H1 (cell line): ENCODE data around the gene TYRO3. TPM values are rescaled to one million over a fixed set of nuclear protein-coding genes. Genes with fewer than 3 reads are reported as not detected.

Source experiments
- ASH2L ChIP-seq: fragments of 200-600, 300-600 bp; sonication (generic); IDR thresholded peaks from one replicate; pipeline ENCODE4 v1.7.1; 2017; ENCODE audit warnings: low read length
- BCL11A ChIP-seq, 2 experiments: IDR thresholded peaks; one replicate each; pipeline ENCODE4 v1.6.1; 2011; ENCODE audit warnings: low read depth in 2 of 2, low read length in 2 of 2, mild to moderate bottlenecking in 2 of 2
- CHD2 ChIP-seq: IDR thresholded peaks from 2 replicates; pipeline ENCODE4 v1.6.1; 2012; ENCODE audit warnings: low read length, improper control_type of control experiment
- CTCF ChIP-seq, 3 experiments: IDR thresholded peaks; 1 replicate in 2 of 3; 2 replicates in 1 of 3; pipeline versions ENCODE4 v1.5.1 to v1.6.1; 2011; ENCODE audit warnings: low read length in 3 of 3, mild to moderate bottlenecking in 3 of 3, inconsistent platforms in 2 of 3, low read depth in 1 of 3, moderate library complexity in 1 of 3; ENCODE audit not compliant: insufficient read depth in 1 of 3; ENCODE audit errors: control extremely low read depth in 1 of 3
- GABPA ChIP-seq: IDR thresholded peaks from 2 replicates; pipeline ENCODE4 v1.6.1; 2011; ENCODE audit warnings: mild to moderate bottlenecking, low read length, moderate library complexity, borderline replicate concordance; ENCODE audit not compliant: insufficient read depth
- HDAC2 ChIP-seq, 2 experiments: fragments of 300-600 bp in 1 of 2; sonication (generic) in 1 of 2; IDR thresholded peaks; 2 replicates each; pipeline ENCODE4 v1.6.1; 2011 to 2012; ENCODE audit warnings: low read depth in 2 of 2, low read length in 2 of 2, mild to moderate bottlenecking in 2 of 2, moderate library complexity in 2 of 2, borderline replicate concordance in 1 of 2, inconsistent platforms in 1 of 2
- RBBP5 ChIP-seq: IDR thresholded peaks from 2 replicates; pipeline ENCODE4 v1.7.1; 2012; ENCODE audit warnings: low read depth, mild to moderate bottlenecking, inconsistent platforms, low read length, moderate library complexity, borderline replicate concordance
- SAP30 ChIP-seq: fragments of 300-600 bp; sonication (generic); IDR thresholded peaks from 2 replicates; pipeline ENCODE4 v1.7.1; 2012; ENCODE audit warnings: low read length, moderate library complexity, mild to moderate bottlenecking, inconsistent platforms; ENCODE audit not compliant: insufficient read depth, insufficient replicate concordance
- SP4 ChIP-seq: IDR thresholded peaks from 2 replicates; pipeline ENCODE4 v1.6.1; 2012; ENCODE audit warnings: low read length, inconsistent platforms
- TCF12 ChIP-seq: IDR thresholded peaks from 2 replicates; pipeline ENCODE4 v1.6.1; 2011; ENCODE audit warnings: low read depth, mild to moderate bottlenecking, low read length
- TEAD4 ChIP-seq: IDR thresholded peaks from 2 replicates; pipeline ENCODE4 v1.6.1; 2012; ENCODE audit warnings: low read depth, low read length, inconsistent platforms, mixed read lengths
- YY1 ChIP-seq: IDR thresholded peaks from 2 replicates; pipeline ENCODE4 v1.6.1; 2011; ENCODE audit warnings: low read depth, mild to moderate bottlenecking, low read length
- polyA plus RNA-seq, 7 experiments: library from polyadenylated mRNA; depleted of rRNA in 3 of 7; stranded (reverse) in 5 of 7; unstranded in 2 of 7; fragments of >200 nt in 5 of 7; fragments of 200-250 nt in 2 of 7; gene quantifications; 1 replicate in 5 of 7; 2 replicates in 1 of 7; 4 replicates in 1 of 7; pipeline versions ENCODE4 v1.2.1 to v1.2.3, GENCODE V29; 2011 to 2013; ENCODE audit warnings: missing spikeins in 2 of 7, mixed read lengths in 2 of 7
- total RNA-seq: library from RNA; stranded (reverse); fragmentation: NEBNext Ultra II Directional; extraction: Animal tissue kit (Norgen Biotek cat#: 25700); gene quantifications from 2 replicates; pipeline ENCODE4 v1.2.1, GENCODE V29; 2021

TYRO3 gene
- total and polyA plus RNA-seq, 2 of the 8 experiments (the other 6 are each of a cell fraction or from before 2014, with no cell fraction given) = 82.7 to 98.8 TPM

- TF ChIP-seq YY1 (0 out of 2 replicates have a peak, but pooled peaks have one; percentile 52), SP4 (no peak), HDAC2 (IDR thresholded peaks at IDR 0.05; ENCODE audit: borderline replicate concordance in 1 of 2, low read depth in 2 of 2, low read length in 2 of 2) (peak in 1 of 2 experiments; percentile 65; a peak in 1 of 4 replicates), SAP30 (peak; percentile 6), CTCF (IDR thresholded peaks at IDR 0.05; ENCODE audit: control extremely low read depth in 1 of 3, insufficient read depth in 1 of 3, low read depth in 1 of 3, low read length in 3 of 3) (peak; percentile 83 to 92 (median 84)), BCL11A (IDR thresholded peaks at IDR 0.05; ENCODE audit: low read depth in 2 of 2, low read length in 2 of 2) (peak in 1 of 2 experiments; percentile 41), CHD2 (0 out of 2 replicates have a peak, but pooled peaks have one; percentile 25), ASH2L (peak; percentile 1), RBBP5 (no peak), GABPA (no peak), TCF12 (0 out of 2 replicates have a peak, but pooled peaks have one; percentile 61), TEAD4 (no peak)
Observed at GRCh38 chr15:41557673-41558399, 1.2 kb upstream of the TYRO3 start (continued).
